Measurements from ENCODE around the gene GPR37L1.

GPR37L1 gene

GRCh38 chr1:202154148-202154765, 31.5 kb downstream of the GPR37L1 start:
- Histone ChIP-seq H3K27ac (replicated peaks; ENCODE audit: low read length) (no peak overlapping the region), H2BK120ac (ENCODE audit: low read depth, low read length) (no peak overlapping the region), H3K9ac (ENCODE audit: low read depth, low read length, poor library complexity) (no peak overlapping the region), H3K27me3 (ENCODE audit: control insufficient read depth in 3 of 3, insufficient read depth in 3 of 3, low read depth in 1 of 3, low read length in 3 of 3) (peaks cover 0 to 34% (median 0%) of the 10 kb centered on the region in 3 experiments), H3K14ac (ENCODE audit: low read length) (no peak overlapping the region), H2BK5ac (ENCODE audit: low read length) (no peak overlapping the region), H3K79me1 (ENCODE audit: low read depth, low read length) (no peaks in the 10 kb centered on the region), H2AK5ac (ENCODE audit: low read depth, low read length) (no peak overlapping the region), H4K8ac (ENCODE audit: low read depth, low read length) (no peak overlapping the region), H3K9me3 (replicated peaks in 1 of 2; ENCODE audit: control insufficient read depth in 2 of 2, insufficient read depth in 1 of 2, low read depth in 1 of 2, low read length in 2 of 2) (no peaks in the 10 kb centered on the region), H4K91ac (ENCODE audit: low read depth, low read length, poor library complexity) (no peak overlapping the region), H3K23ac (ENCODE audit: low read depth, low read length, poor library complexity) (no peak overlapping the region), H3K36me3 (replicated peaks in 1 of 2; ENCODE audit: control insufficient read depth in 2 of 2, insufficient read depth in 2 of 2, low read length in 2 of 2) (no peaks in the 10 kb centered on the region), H3K4me1 (ENCODE audit: control insufficient read depth in 2 of 2, insufficient read depth in 1 of 2, low read depth in 1 of 2, low read length in 2 of 2) (peaks cover 0 to 1% of the 10 kb centered on the region in 2 donors), H2AFZ (ENCODE audit: low read length) (peak overlapping the region; percentile 45), H3K4ac (ENCODE audit: low read length) (no peak overlapping the region), H3K18ac (ENCODE audit: low read length) (peak overlapping the region; percentile 52), H3K4me2 (ENCODE audit: insufficient read depth, low read length, poor library complexity, severe bottlenecking) (no peak overlapping the region), H3K4me3 (ENCODE audit: low read length in 2 of 2) (no peak overlapping the region), H2BK12ac (ENCODE audit: low read length) (no peak overlapping the region), H2BK15ac (ENCODE audit: low read length) (peak overlapping the region; percentile 54)
- whole genome bisulfite sequencing, 2 donors (ENCODE audit: extremely low coverage in 2 of 2, insufficient read length in 2 of 2, insufficient replicate concordance in 1 of 2) = no CpG with 5 or more reads among the region's 10 CpGs
- DNase-seq (ENCODE audit: low spot score) = no peak

- no peak overlapping the region for H4K91ac ChIP-seq (ENCODE audit: low read depth, low read length, poor library complexity)
- no peaks in the 10 kb centered on the region for H3K36me3 ChIP-seq (replicated peaks in 1 of 2; ENCODE audit: control insufficient read depth in 2 of 2, insufficient read depth in 2 of 2, low read length in 2 of 2)
- H3K4me1 ChIP-seq (ENCODE audit: control insufficient read depth in 2 of 2, insufficient read depth in 1 of 2, low read depth in 1 of 2, low read length in 2 of 2) = peaks cover 1 to 2% of the 10 kb centered on the region in 2 donors
- H3K23ac ChIP-seq (ENCODE audit: low read depth, low read length, poor library complexity) = no peak overlapping the region
- no peak overlapping the region for H2BK5ac ChIP-seq (ENCODE audit: low read length)
- no peak overlapping the region for H2BK12ac ChIP-seq (ENCODE audit: low read length)
- no peak overlapping the region for H3K18ac ChIP-seq (ENCODE audit: low read length)
- H4K8ac ChIP-seq (ENCODE audit: low read depth, low read length) = no peak overlapping the region
- no peak overlapping the region for H3K27ac ChIP-seq (replicated peaks; ENCODE audit: low read length)
- H3K9me3 ChIP-seq (replicated peaks in 1 of 2; ENCODE audit: control insufficient read depth in 2 of 2, insufficient read depth in 1 of 2, low read depth in 1 of 2, low read length in 2 of 2) = no peaks in the 10 kb centered on the region
- no peak overlapping the region for H3K9ac ChIP-seq (ENCODE audit: low read depth, low read length, poor library complexity)
- no peak overlapping the region for H3K14ac ChIP-seq (ENCODE audit: low read length)
- WGBS, 2 donors (ENCODE audit: extremely low coverage in 2 of 2, insufficient read length in 2 of 2, insufficient replicate concordance in 1 of 2) = no CpG with 5 or more reads among the region's 11 CpGs
- H3K4ac ChIP-seq (ENCODE audit: low read length) = no peak overlapping the region
- H3K4me2 ChIP-seq (ENCODE audit: insufficient read depth, low read length, poor library complexity, severe bottlenecking) = no peak overlapping the region
- peak overlapping the region; percentile 45 for H2AFZ ChIP-seq (ENCODE audit: low read length)
- H3K27me3 ChIP-seq (ENCODE audit: control insufficient read depth in 3 of 3, insufficient read depth in 3 of 3, low read depth in 1 of 3, low read length in 3 of 3) = peaks cover 0 to 34% (median 0%) of the 10 kb centered on the region in 3 experiments
- H2BK120ac ChIP-seq (ENCODE audit: low read depth, low read length) = no peak overlapping the region
- no peaks in the 10 kb centered on the region for H3K79me1 ChIP-seq (ENCODE audit: low read depth, low read length)
- H2AK5ac ChIP-seq (ENCODE audit: low read depth, low read length) = no peak overlapping the region
- no peak overlapping the region for H2BK15ac ChIP-seq (ENCODE audit: low read length)
- peak; percentile 56 for DNase-seq (ENCODE audit: low spot score)
- H3K4me3 ChIP-seq (ENCODE audit: low read length in 2 of 2) = no peak overlapping the region
Measured at GRCh38 chr1:202154766-202155477, 32.2 kb downstream of the GPR37L1 start.

GRCh38 chr1:202155478-202156021, 32.8 kb downstream of the GPR37L1 start:
- Histone ChIP-seq H2AK5ac (ENCODE audit: low read depth, low read length) (no peak overlapping the region), H4K91ac (ENCODE audit: low read depth, low read length, poor library complexity) (no peak overlapping the region), H2BK15ac (ENCODE audit: low read length) (no peak overlapping the region), H2AFZ (ENCODE audit: low read length) (no peak overlapping the region), H3K4me1 (ENCODE audit: control insufficient read depth in 2 of 2, insufficient read depth in 1 of 2, low read depth in 1 of 2, low read length in 2 of 2) (peaks cover 1 to 4% of the 10 kb centered on the region in 2 donors), H3K9me3 (replicated peaks in 1 of 2; ENCODE audit: control insufficient read depth in 2 of 2, insufficient read depth in 1 of 2, low read depth in 1 of 2, low read length in 2 of 2) (no peaks in the 10 kb centered on the region), H3K23ac (ENCODE audit: low read depth, low read length, poor library complexity) (no peak overlapping the region), H2BK5ac (ENCODE audit: low read length) (no peak overlapping the region), H3K4me2 (ENCODE audit: insufficient read depth, low read length, poor library complexity, severe bottlenecking) (no peak overlapping the region), H3K4me3 (ENCODE audit: low read length in 2 of 2) (no peak overlapping the region), H3K18ac (ENCODE audit: low read length) (no peak overlapping the region), H2BK120ac (ENCODE audit: low read depth, low read length) (no peak overlapping the region), H2BK12ac (ENCODE audit: low read length) (no peak overlapping the region), H3K4ac (ENCODE audit: low read length) (no peak overlapping the region), H3K79me1 (ENCODE audit: low read depth, low read length) (no peaks in the 10 kb centered on the region), H3K14ac (ENCODE audit: low read length) (no peak overlapping the region), H3K36me3 (replicated peaks in 1 of 2; ENCODE audit: control insufficient read depth in 2 of 2, insufficient read depth in 2 of 2, low read length in 2 of 2) (no peaks in the 10 kb centered on the region), H4K8ac (ENCODE audit: low read depth, low read length) (no peak overlapping the region), H3K27me3 (ENCODE audit: control insufficient read depth in 3 of 3, insufficient read depth in 3 of 3, low read depth in 1 of 3, low read length in 3 of 3) (peaks cover 0 to 30% (median 0%) of the 10 kb centered on the region in 3 experiments), H3K9ac (ENCODE audit: low read depth, low read length, poor library complexity) (no peak overlapping the region), H3K27ac (replicated peaks; ENCODE audit: low read length) (no peak overlapping the region)
- no CpG with 5 or more reads among the region's 8 CpGs for WGBS, 2 donors (ENCODE audit: extremely low coverage in 2 of 2, insufficient read length in 2 of 2, insufficient replicate concordance in 1 of 2)
- no peak for DNase-seq (ENCODE audit: low spot score)

DNA sequence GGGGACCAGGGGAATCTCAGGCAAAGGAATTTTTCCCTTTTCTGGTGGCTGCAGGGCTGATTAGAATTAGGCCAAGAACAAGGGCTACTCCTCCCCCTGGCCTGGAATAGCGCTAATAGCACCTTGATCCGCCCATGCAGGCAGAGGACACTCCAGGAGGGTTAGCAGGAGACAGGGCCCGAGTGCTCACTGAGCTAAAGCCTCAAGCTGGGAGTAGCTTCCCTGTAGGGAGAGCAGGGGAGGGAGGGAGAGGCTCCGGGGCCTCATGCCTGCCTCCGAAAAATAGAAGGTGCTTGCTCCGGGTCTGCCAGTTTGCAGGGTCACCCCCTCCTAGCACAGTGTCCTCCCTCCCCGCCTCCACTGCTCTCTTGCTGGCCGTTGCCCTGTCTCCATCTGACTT, 33.9 kb downstream of the GPR37L1 start:
- Histone ChIP-seq H2BK120ac (ENCODE audit: low read depth, low read length) (no peak overlapping the region), H3K4ac (ENCODE audit: low read length) (no peak overlapping the region), H2AFZ (ENCODE audit: low read length) (no peak overlapping the region), H4K8ac (ENCODE audit: low read depth, low read length) (no peak overlapping the region), H3K9ac (ENCODE audit: low read depth, low read length, poor library complexity) (no peak overlapping the region), H3K14ac (ENCODE audit: low read length) (no peak overlapping the region), H3K36me3 (replicated peaks in 1 of 2; ENCODE audit: control insufficient read depth in 2 of 2, insufficient read depth in 2 of 2, low read length in 2 of 2) (no peaks in the 10 kb centered on the region), H3K23ac (ENCODE audit: low read depth, low read length, poor library complexity) (no peak overlapping the region), H2BK15ac (ENCODE audit: low read length) (no peak overlapping the region), H2AK5ac (ENCODE audit: low read depth, low read length) (peak overlapping the region; percentile 21), H3K4me3 (ENCODE audit: low read length in 2 of 2) (no peak overlapping the region), H2BK5ac (ENCODE audit: low read length) (no peak overlapping the region), H3K4me2 (ENCODE audit: insufficient read depth, low read length, poor library complexity, severe bottlenecking) (no peak overlapping the region), H3K27ac (replicated peaks; ENCODE audit: low read length) (no peak overlapping the region), H3K9me3 (replicated peaks in 1 of 2; ENCODE audit: control insufficient read depth in 2 of 2, insufficient read depth in 1 of 2, low read depth in 1 of 2, low read length in 2 of 2) (no peaks in the 10 kb centered on the region), H3K79me1 (ENCODE audit: low read depth, low read length) (no peaks in the 10 kb centered on the region), H3K27me3 (ENCODE audit: control insufficient read depth in 3 of 3, insufficient read depth in 3 of 3, low read depth in 1 of 3, low read length in 3 of 3) (peaks cover 0 to 31% (median 0%) of the 10 kb centered on the region in 3 experiments), H3K4me1 (ENCODE audit: control insufficient read depth in 2 of 2, insufficient read depth in 1 of 2, low read depth in 1 of 2, low read length in 2 of 2) (peaks cover 1 to 9% of the 10 kb centered on the region in 2 donors), H4K91ac (ENCODE audit: low read depth, low read length, poor library complexity) (no peak overlapping the region), H3K18ac (ENCODE audit: low read length) (peak overlapping the region; percentile 25), H2BK12ac (ENCODE audit: low read length) (no peak overlapping the region)
- DNase-seq (ENCODE audit: low spot score) = no peak
- WGBS, 2 donors (ENCODE audit: extremely low coverage in 2 of 2, insufficient read length in 2 of 2, insufficient replicate concordance in 1 of 2) = no CpG with 5 or more reads among the region's 8 CpGs

Data from neuronal stem cell (in vitro differentiated cells).